Measurements from ENCODE around the gene EPB41L4B. TPM values are rescaled to one million over a fixed set of nuclear protein-coding genes. Genes with fewer than 3 reads are reported as not detected.
"Not testable (repeated sequence)": the region's sequence is repeated elsewhere in the genome, so short reads cannot be mapped to it uniquely, and the experiment has no call there.

Gene EPB41L4B
- total RNA-seq, 1 donor from 2014 or later, result 6.8 TPM

- Histone ChIP-seq H3K27ac (ENCODE audit: low read depth, low read length) (no peak overlapping the region), H3K4me1 (ENCODE audit: control insufficient read depth in 3 of 3, insufficient read depth in 3 of 3, low read length in 3 of 3) (no peaks in the 10 kb centered on the region), H3K27me3 (ENCODE audit: control insufficient read depth in 3 of 3, insufficient read depth in 3 of 3, low read length in 3 of 3) (peaks cover 0 to 5% (median 0%) of the 10 kb centered on the region in 3 donors), H3K4me3 (ENCODE audit: low read length in 3 of 3) (no peak overlapping the region), H3K36me3 (ENCODE audit: control insufficient read depth in 3 of 3, insufficient read depth in 3 of 3, low read length in 3 of 3) (no peaks in the 10 kb centered on the region), H3K9ac (ENCODE audit: low read depth in 1 of 3, low read length in 3 of 3) (no peak overlapping the region), H3K9me3 (ENCODE audit: control insufficient read depth in 3 of 3, low read length in 3 of 3) (no peaks in the 10 kb centered on the region)
Observed at GRCh38 chr9:109342878-109343277, 22.0 kb upstream of the EPB41L4B start.

- no peaks in the 10 kb centered on the region for H3K4me1 ChIP-seq (ENCODE audit: control insufficient read depth in 3 of 3, insufficient read depth in 3 of 3, low read length in 3 of 3)
- peaks cover 0 to 5% (median 0%) of the 10 kb centered on the region in 3 donors for H3K27me3 ChIP-seq (ENCODE audit: control insufficient read depth in 3 of 3, insufficient read depth in 3 of 3, low read length in 3 of 3)
- no peaks in the 10 kb centered on the region for H3K9me3 ChIP-seq (ENCODE audit: control insufficient read depth in 3 of 3, low read length in 3 of 3)
- H3K9ac ChIP-seq (ENCODE audit: low read depth in 1 of 3, low read length in 3 of 3), result no peak overlapping the region
- H3K36me3 ChIP-seq (ENCODE audit: control insufficient read depth in 3 of 3, insufficient read depth in 3 of 3, low read length in 3 of 3), result no peaks in the 10 kb centered on the region
- H3K4me3 ChIP-seq (ENCODE audit: low read length in 3 of 3), result no peak overlapping the region
- no peak overlapping the region for H3K27ac ChIP-seq (ENCODE audit: low read depth, low read length)
Observed at GRCh38 chr9:109341561-109341960, 20.7 kb upstream of the EPB41L4B start.

- not testable (repeated sequence) for H3K9me3 ChIP-seq (ENCODE audit: control insufficient read depth in 3 of 3, low read length in 3 of 3); H3K4me3 ChIP-seq (ENCODE audit: low read length in 3 of 3); H3K36me3 ChIP-seq (ENCODE audit: control insufficient read depth in 3 of 3, insufficient read depth in 3 of 3, low read length in 3 of 3); H3K27me3 ChIP-seq (ENCODE audit: control insufficient read depth in 3 of 3, insufficient read depth in 3 of 3, low read length in 3 of 3); H3K4me1 ChIP-seq (ENCODE audit: control insufficient read depth in 3 of 3, insufficient read depth in 3 of 3, low read length in 3 of 3); H3K27ac ChIP-seq (ENCODE audit: low read depth, low read length); H3K9ac ChIP-seq (ENCODE audit: low read depth in 1 of 3, low read length in 3 of 3)
Observed at GRCh38 chr9:109340979-109341378, 20.1 kb upstream of the EPB41L4B start.

- no peaks in the 10 kb centered on the region for H3K9me3 ChIP-seq (ENCODE audit: control insufficient read depth in 3 of 3, low read length in 3 of 3)
- peaks cover 0 to 1% (median 0%) of the 10 kb centered on the region in 3 donors for H3K27me3 ChIP-seq (ENCODE audit: control insufficient read depth in 3 of 3, insufficient read depth in 3 of 3, low read length in 3 of 3)
- no peaks in the 10 kb centered on the region for H3K36me3 ChIP-seq (ENCODE audit: control insufficient read depth in 3 of 3, insufficient read depth in 3 of 3, low read length in 3 of 3)
- H3K9ac ChIP-seq (ENCODE audit: low read depth in 1 of 3, low read length in 3 of 3), result no peak overlapping the region
- H3K4me3 ChIP-seq (ENCODE audit: low read length in 3 of 3), result no peak overlapping the region
- no peak overlapping the region for H3K27ac ChIP-seq (ENCODE audit: low read depth, low read length)
- H3K4me1 ChIP-seq (ENCODE audit: control insufficient read depth in 3 of 3, insufficient read depth in 3 of 3, low read length in 3 of 3), result peaks cover 0 to 2% (median 0%) of the 10 kb centered on the region in 3 donors
Observed at GRCh38 chr9:109336409-109336808, 15.6 kb upstream of the EPB41L4B start.

GRCh38 chr9:109335929-109336328 is 15.1 kb upstream of the EPB41L4B start:
- no peak overlapping the region for H3K9ac ChIP-seq (ENCODE audit: low read depth in 1 of 3, low read length in 3 of 3)
- peaks cover 0 to 3% (median 0%) of the 10 kb centered on the region in 3 donors for H3K4me1 ChIP-seq (ENCODE audit: control insufficient read depth in 3 of 3, insufficient read depth in 3 of 3, low read length in 3 of 3)
- H3K9me3 ChIP-seq (ENCODE audit: control insufficient read depth in 3 of 3, low read length in 3 of 3), result no peaks in the 10 kb centered on the region
- no peak overlapping the region for H3K27ac ChIP-seq (ENCODE audit: low read depth, low read length)
- no peak overlapping the region for H3K4me3 ChIP-seq (ENCODE audit: low read length in 3 of 3)
- no peaks in the 10 kb centered on the region for H3K27me3 ChIP-seq (ENCODE audit: control insufficient read depth in 3 of 3, insufficient read depth in 3 of 3, low read length in 3 of 3)
- no peaks in the 10 kb centered on the region for H3K36me3 ChIP-seq (ENCODE audit: control insufficient read depth in 3 of 3, insufficient read depth in 3 of 3, low read length in 3 of 3)

- Histone ChIP-seq H3K9me3 (ENCODE audit: control insufficient read depth in 3 of 3, low read length in 3 of 3) (no peaks in the 10 kb centered on the region), H3K27me3 (ENCODE audit: control insufficient read depth in 3 of 3, insufficient read depth in 3 of 3, low read length in 3 of 3) (no peaks in the 10 kb centered on the region), H3K9ac (ENCODE audit: low read depth in 1 of 3, low read length in 3 of 3) (no peak overlapping the region), H3K4me3 (ENCODE audit: low read length in 3 of 3) (no peak overlapping the region), H3K27ac (ENCODE audit: low read depth, low read length) (no peak overlapping the region), H3K36me3 (ENCODE audit: control insufficient read depth in 3 of 3, insufficient read depth in 3 of 3, low read length in 3 of 3) (no peaks in the 10 kb centered on the region), H3K4me1 (ENCODE audit: control insufficient read depth in 3 of 3, insufficient read depth in 3 of 3, low read length in 3 of 3) (peaks cover 0 to 3% (median 0%) of the 10 kb centered on the region in 3 donors)
Observed at GRCh38 chr9:109335121-109335520, 14.3 kb upstream of the EPB41L4B start.

GRCh38 chr9:109331353-109331752 is 10.5 kb upstream of the EPB41L4B start:
- H3K36me3 ChIP-seq (ENCODE audit: control insufficient read depth in 3 of 3, insufficient read depth in 3 of 3, low read length in 3 of 3), result no peaks in the 10 kb centered on the region
- peaks cover 0 to 9% (median 0%) of the 10 kb centered on the region in 3 donors for H3K4me1 ChIP-seq (ENCODE audit: control insufficient read depth in 3 of 3, insufficient read depth in 3 of 3, low read length in 3 of 3)
- no peaks in the 10 kb centered on the region for H3K9me3 ChIP-seq (ENCODE audit: control insufficient read depth in 3 of 3, low read length in 3 of 3)
- no peak overlapping the region for H3K9ac ChIP-seq (ENCODE audit: low read depth in 1 of 3, low read length in 3 of 3)
- peaks cover 0 to 3% (median 0%) of the 10 kb centered on the region in 3 donors for H3K27me3 ChIP-seq (ENCODE audit: control insufficient read depth in 3 of 3, insufficient read depth in 3 of 3, low read length in 3 of 3)
- no peak overlapping the region for H3K4me3 ChIP-seq (ENCODE audit: low read length in 3 of 3)
- H3K27ac ChIP-seq (ENCODE audit: low read depth, low read length), result no peak overlapping the region

GRCh38 chr9:109329638-109330258 is 8.9 kb upstream of the EPB41L4B start:
- Histone ChIP-seq H3K36me3 (ENCODE audit: control insufficient read depth in 3 of 3, insufficient read depth in 3 of 3, low read length in 3 of 3) (no peaks in the 10 kb centered on the region), H3K4me1 (ENCODE audit: control insufficient read depth in 3 of 3, insufficient read depth in 3 of 3, low read length in 3 of 3) (peaks cover 0 to 9% (median 0%) of the 10 kb centered on the region in 3 donors), H3K9ac (ENCODE audit: low read depth in 1 of 3, low read length in 3 of 3) (peak overlapping the region in 1 of 3 donors; percentile 45), H3K9me3 (ENCODE audit: control insufficient read depth in 3 of 3, low read length in 3 of 3) (no peaks in the 10 kb centered on the region), H3K27me3 (ENCODE audit: control insufficient read depth in 3 of 3, insufficient read depth in 3 of 3, low read length in 3 of 3) (peaks cover 0 to 3% (median 0%) of the 10 kb centered on the region in 3 donors), H3K4me3 (ENCODE audit: low read length in 3 of 3) (no peak overlapping the region), H3K27ac (ENCODE audit: low read depth, low read length) (no peak overlapping the region)

- Histone ChIP-seq H3K27ac (ENCODE audit: low read depth, low read length) (no peak overlapping the region), H3K36me3 (ENCODE audit: control insufficient read depth in 3 of 3, insufficient read depth in 3 of 3, low read length in 3 of 3) (no peaks in the 10 kb centered on the region), H3K9ac (ENCODE audit: low read depth in 1 of 3, low read length in 3 of 3) (peak overlapping the region in 1 of 3 donors; percentile 45), H3K27me3 (ENCODE audit: control insufficient read depth in 3 of 3, insufficient read depth in 3 of 3, low read length in 3 of 3) (peaks cover 0 to 3% (median 0%) of the 10 kb centered on the region in 3 donors), H3K4me1 (ENCODE audit: control insufficient read depth in 3 of 3, insufficient read depth in 3 of 3, low read length in 3 of 3) (peaks cover 0 to 9% (median 0%) of the 10 kb centered on the region in 3 donors), H3K4me3 (ENCODE audit: low read length in 3 of 3) (no peak overlapping the region), H3K9me3 (ENCODE audit: control insufficient read depth in 3 of 3, low read length in 3 of 3) (no peaks in the 10 kb centered on the region)
Observed at GRCh38 chr9:109328978-109329637, 8.2 kb upstream of the EPB41L4B start.

GRCh38 chr9:109325089-109325488 is 4.2 kb upstream of the EPB41L4B start:
- Histone ChIP-seq H3K36me3 (ENCODE audit: control insufficient read depth in 3 of 3, insufficient read depth in 3 of 3, low read length in 3 of 3) (no peaks in the 10 kb centered on the region), H3K9ac (ENCODE audit: low read depth in 1 of 3, low read length in 3 of 3) (no peak overlapping the region), H3K4me3 (ENCODE audit: low read length in 3 of 3) (no peak overlapping the region), H3K9me3 (ENCODE audit: control insufficient read depth in 3 of 3, low read length in 3 of 3) (no peaks in the 10 kb centered on the region), H3K27ac (ENCODE audit: low read depth, low read length) (no peak overlapping the region), H3K4me1 (ENCODE audit: control insufficient read depth in 3 of 3, insufficient read depth in 3 of 3, low read length in 3 of 3) (peaks cover 2 to 5% (median 4%) of the 10 kb centered on the region in 3 donors), H3K27me3 (ENCODE audit: control insufficient read depth in 3 of 3, insufficient read depth in 3 of 3, low read length in 3 of 3) (peaks cover 0 to 8% (median 0%) of the 10 kb centered on the region in 3 donors)
